ENCODE results near the gene TTLL5. TPM values are rescaled to one million over a fixed set of nuclear protein-coding genes. Genes with fewer than 3 reads are reported as not detected.

The TTLL5 gene
- total RNA-seq, 1 experiment from 2014 or later = 35.7 TPM

- Histone ChIP-seq H3K4ac (ENCODE audit: low read depth, low read length) (no peak overlapping the region), H3K27me3 (ENCODE audit: insufficient read depth, low read length) (no peaks in the 10 kb centered on the region), H4K5ac (ENCODE audit: insufficient read length, low read depth, low read length) (no peak overlapping the region), H3K27ac (ENCODE audit: insufficient read length, low read depth, low read length) (no peak overlapping the region), H2BK20ac (ENCODE audit: low read depth, low read length, poor library complexity, severe bottlenecking) (no peak overlapping the region), H4K20me1 (ENCODE audit: control insufficient read depth, insufficient read depth, insufficient read length) (no peaks in the 10 kb centered on the region), H3K14ac (ENCODE audit: insufficient read depth, low read length) (no peak overlapping the region), H2BK15ac (ENCODE audit: low read depth, low read length) (no peak overlapping the region), H2BK5ac (ENCODE audit: insufficient read length, low read length) (no peak overlapping the region), H4K8ac (replicated peaks; ENCODE audit: insufficient read length, low read depth, low read length) (no peak overlapping the region), H3K18ac (ENCODE audit: insufficient read length, low read depth, low read length) (no peak overlapping the region), H3K9me3 (ENCODE audit: control insufficient read depth, low read depth, low read length) (no peaks in the 10 kb centered on the region), H3K4me1 (ENCODE audit: insufficient read depth, low read length) (no peaks in the 10 kb centered on the region), H3K79me1 (ENCODE audit: insufficient read depth, low read depth, low read length, poor library complexity, severe bottlenecking) (no peaks in the 10 kb centered on the region), H3T11ph (ENCODE audit: low read length) (no peak overlapping the region), H2AK5ac (ENCODE audit: insufficient read length, low read length) (no peak overlapping the region), H3K56ac (ENCODE audit: insufficient read length, low read depth, low read length) (no peak overlapping the region), H2AFZ (ENCODE audit: low read length) (no peak overlapping the region), H3K9ac (ENCODE audit: extremely low read depth, insufficient read length, low read length) (no peak overlapping the region), H3K79me2 (ENCODE audit: insufficient read depth, low read length) (no peaks in the 10 kb centered on the region), H4K91ac (ENCODE audit: insufficient read length, low read depth, low read length) (no peak overlapping the region), H2BK12ac (ENCODE audit: insufficient read length, low read depth, low read length) (no peak overlapping the region), H2BK120ac (ENCODE audit: low read depth, low read length, poor library complexity, severe bottlenecking) (no peak overlapping the region), H3K4me2 (ENCODE audit: insufficient read depth, insufficient read length, low read length) (no peak overlapping the region), H3K23ac (ENCODE audit: insufficient read length, low read depth, low read length) (no peak overlapping the region), H3K23me2 (ENCODE audit: insufficient read length, low read depth, low read length, poor library complexity, severe bottlenecking) (no peaks in the 10 kb centered on the region)
- Mint-ChIP-seq H3K27me3 (ENCODE audit: low read depth) (no peaks in the 10 kb centered on the region), H3K4me3 (no peak overlapping the region), H3K36me3 (ENCODE audit: insufficient read depth in 1 of 3, low read depth in 3 of 3) (peaks cover 44 to 66% (median 59%) of the 10 kb centered on the region in 3 experiments), H3K9me3 (peaks cover 12 to 16% of the 10 kb centered on the region in 2 experiments; a peak in 4 of 5 replicates), H3K4me1 (peaks cover 0 to 3% of the 10 kb centered on the region in 2 experiments; a peak in 1 of 4 replicates), H3K27ac (no peak overlapping the region)
- no peak for DNase-seq
- no peak for TF ChIP-seq CTCF (conservative IDR thresholded peaks at IDR 0.05)
- no CpG with 5 or more reads among the region's 1 CpG for WGBS (ENCODE audit: extremely low coverage, insufficient read length, low lambda C conversion rate)
These were observed 36.3 kb downstream of the TTLL5 start for GRCh38 chr14:75697386-75697785.
